Kidney epithelial cell (primary cell): ENCODE results near the gene APP. TPM values are rescaled to one million over a fixed set of nuclear protein-coding genes. Genes with fewer than 3 reads are reported as not detected.
"Not testable (repeated sequence)": the region's sequence is repeated elsewhere in the genome, so short reads cannot be mapped to it uniquely, and the experiment has no call there.

Source experiments
- DNase-seq: peaks from one replicate; pipeline ENCODE4 v3.0.0-alpha.2; 2010; ENCODE audit warnings: low read depth
- H3K27me3 ChIP-seq: 2 replicates; pipeline ENCODE4 v1.6.0; 2011; ENCODE audit warnings: low read length; ENCODE audit not compliant: control insufficient read depth, insufficient read depth
- H3K36me3 ChIP-seq: 2 replicates; pipeline ENCODE4 v1.5.1; 2011; ENCODE audit warnings: low read length; ENCODE audit not compliant: control insufficient read depth, insufficient read depth
- H3K4me3 ChIP-seq: 2 replicates; pipeline ENCODE4 v1.5.1; 2011; ENCODE audit warnings: low read depth, mild to moderate bottlenecking, control low read depth, low read length
- total RNA-seq: library from RNA; depleted of rRNA; stranded (reverse); fragments of >200 nt; gene quantifications from 2 replicates; pipeline ENCODE4 v1.2.3, GENCODE V29; 2015
- TF ChIP-seq, protein P1 (sequence below): IDR thresholded peaks from 2 replicates; pipeline ENCODE4 v1.5.1; 2011; ENCODE audit warnings: mild to moderate bottlenecking, moderate library complexity, low read length, control low read depth, inconsistent platforms; ENCODE audit not compliant: insufficient read depth, poor library complexity, severe bottlenecking

Gene APP
- total RNA-seq, 1 donor from 2014 or later, result 624 TPM

DNA sequence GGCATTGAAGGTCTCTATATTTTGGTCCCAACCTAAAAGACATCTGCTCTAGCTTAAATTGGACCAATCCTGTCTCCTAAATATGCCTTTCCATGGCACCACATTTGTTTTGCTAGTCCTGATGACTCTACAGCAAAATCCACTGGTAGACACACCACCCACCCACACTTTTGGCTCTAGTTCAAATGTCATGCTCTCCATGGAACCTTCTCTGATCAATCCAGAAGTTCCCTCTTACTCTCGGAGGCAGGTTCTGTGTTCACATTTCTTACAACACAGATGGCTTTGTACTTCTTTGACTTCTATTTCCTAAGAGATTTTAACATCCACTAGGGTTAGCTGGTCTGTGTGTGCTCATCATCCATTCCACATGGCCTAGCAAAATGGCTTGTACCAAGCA lies 151.3 kb downstream of the APP start:
- TF ChIP-seq, protein P1, sequence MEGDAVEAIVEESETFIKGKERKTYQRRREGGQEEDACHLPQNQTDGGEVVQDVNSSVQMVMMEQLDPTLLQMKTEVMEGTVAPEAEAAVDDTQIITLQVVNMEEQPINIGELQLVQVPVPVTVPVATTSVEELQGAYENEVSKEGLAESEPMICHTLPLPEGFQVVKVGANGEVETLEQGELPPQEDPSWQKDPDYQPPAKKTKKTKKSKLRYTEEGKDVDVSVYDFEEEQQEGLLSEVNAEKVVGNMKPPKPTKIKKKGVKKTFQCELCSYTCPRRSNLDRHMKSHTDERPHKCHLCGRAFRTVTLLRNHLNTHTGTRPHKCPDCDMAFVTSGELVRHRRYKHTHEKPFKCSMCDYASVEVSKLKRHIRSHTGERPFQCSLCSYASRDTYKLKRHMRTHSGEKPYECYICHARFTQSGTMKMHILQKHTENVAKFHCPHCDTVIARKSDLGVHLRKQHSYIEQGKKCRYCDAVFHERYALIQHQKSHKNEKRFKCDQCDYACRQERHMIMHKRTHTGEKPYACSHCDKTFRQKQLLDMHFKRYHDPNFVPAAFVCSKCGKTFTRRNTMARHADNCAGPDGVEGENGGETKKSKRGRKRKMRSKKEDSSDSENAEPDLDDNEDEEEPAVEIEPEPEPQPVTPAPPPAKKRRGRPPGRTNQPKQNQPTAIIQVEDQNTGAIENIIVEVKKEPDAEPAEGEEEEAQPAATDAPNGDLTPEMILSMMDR, result no peak
- no peak overlapping the region for H3K4me3 ChIP-seq
- no peak for DNase-seq
- H3K36me3 ChIP-seq, result peaks cover 2% of the 10 kb centered on the region
- no peaks in the 10 kb centered on the region for H3K27me3 ChIP-seq

DNA sequence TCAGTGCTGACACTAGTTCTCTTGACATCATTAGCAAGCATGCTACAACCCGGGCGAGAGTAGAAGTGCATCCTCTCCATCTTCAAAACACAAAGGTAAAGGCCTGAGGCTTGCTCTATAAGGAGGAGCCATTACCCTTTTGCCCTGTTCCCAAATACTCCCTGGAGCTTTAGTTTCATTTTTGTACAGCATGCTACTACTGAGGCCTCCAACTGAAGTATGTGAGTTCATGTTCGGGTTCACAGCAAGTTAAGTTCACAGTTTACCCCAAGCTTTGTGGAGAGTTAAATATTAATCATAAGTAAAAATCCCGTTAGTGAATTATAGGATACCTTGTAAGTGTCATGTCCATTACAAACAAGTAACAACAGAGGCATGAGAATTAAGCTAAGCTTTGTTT lies 156.6 kb downstream of the APP start:
- no peaks in the 10 kb centered on the region for H3K36me3 ChIP-seq
- TF ChIP-seq, protein P1, result no peak
- no peak overlapping the region for H3K4me3 ChIP-seq
- no peak for DNase-seq
- no peaks in the 10 kb centered on the region for H3K27me3 ChIP-seq

DNA sequence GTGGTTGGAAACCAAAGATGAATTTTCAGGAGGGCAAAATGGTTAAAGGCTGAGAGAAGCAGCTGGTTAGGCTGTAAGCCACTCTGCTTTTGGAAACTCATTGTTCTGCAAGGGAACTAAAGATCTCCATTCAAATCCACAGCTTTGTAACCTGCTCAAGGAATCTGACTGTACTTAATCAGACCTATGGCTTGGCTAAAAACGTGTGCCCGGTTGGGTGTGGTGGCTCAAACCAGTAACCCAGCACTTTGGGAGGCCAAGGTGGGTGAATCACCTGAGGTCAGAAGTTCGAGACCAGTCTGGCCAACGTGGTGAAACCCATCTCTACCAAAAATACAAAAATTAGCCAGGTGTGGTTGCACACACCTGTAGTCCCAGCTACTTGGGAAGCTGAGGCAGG lies 158.1 kb downstream of the APP start:
- not testable (repeated sequence) for DNase-seq, H3K4me3 ChIP-seq, H3K36me3 ChIP-seq, H3K27me3 ChIP-seq

DNA sequence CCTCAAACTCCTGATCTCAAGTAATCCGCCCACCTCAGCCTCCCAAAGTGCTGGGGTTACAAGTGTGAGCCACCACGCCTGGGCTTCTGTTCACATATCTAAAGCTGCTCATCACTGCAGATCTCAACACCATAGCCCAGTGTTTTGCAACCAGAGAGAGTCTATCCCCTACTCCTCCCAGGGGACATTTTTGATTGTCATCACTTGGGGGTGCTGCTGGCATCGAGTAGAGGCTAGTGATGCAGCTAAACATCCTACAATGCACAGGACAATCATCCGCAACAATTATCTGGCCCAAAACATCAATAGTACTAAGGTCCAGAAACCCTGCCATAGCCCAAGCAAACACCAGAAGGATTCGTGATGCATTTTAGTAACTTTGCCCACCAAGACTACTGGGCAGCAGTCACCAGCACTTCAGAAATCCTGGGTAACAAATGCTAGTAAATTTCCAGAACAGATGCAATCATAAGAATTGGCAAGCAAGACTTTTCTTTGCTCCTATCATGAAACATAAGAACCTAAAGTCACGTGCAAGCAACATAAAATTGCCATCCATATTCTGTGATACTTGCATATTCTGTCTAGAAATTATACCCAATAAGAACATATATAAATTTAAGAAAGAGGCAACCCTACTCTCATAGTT lies 159.2 kb downstream of the APP start:
- no peak overlapping the region for H3K4me3 ChIP-seq
- DNase-seq, result no peak
- TF ChIP-seq, protein P1, result no peak
- H3K27me3 ChIP-seq, result no peaks in the 10 kb centered on the region
- H3K36me3 ChIP-seq, result no peaks in the 10 kb centered on the region

DNA sequence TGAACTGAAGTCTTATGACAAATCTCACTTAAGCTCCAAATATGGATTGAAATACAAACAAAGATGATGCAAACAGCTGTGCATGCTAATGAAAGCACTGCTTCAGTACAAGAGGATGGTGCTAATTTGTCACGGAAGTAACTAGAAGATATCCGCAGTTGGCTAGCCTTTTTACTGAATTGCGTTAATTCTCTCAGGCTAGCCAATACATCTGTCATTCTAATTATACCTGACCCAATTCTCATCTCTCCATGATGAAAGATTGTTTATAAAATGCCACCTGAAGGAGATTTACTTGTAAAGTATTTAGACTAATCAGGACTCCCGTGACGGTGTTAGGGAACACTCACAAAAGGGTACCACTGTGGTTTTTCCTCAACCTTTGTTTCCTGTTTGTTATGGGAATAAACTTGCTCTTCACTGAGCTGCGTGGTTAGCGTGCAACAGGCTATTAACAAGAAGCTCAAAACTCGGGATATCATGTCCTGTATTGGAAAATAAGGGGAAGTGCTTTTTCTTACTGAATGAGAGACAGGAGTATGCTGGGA lies 162.5 kb downstream of the APP start:
- Histone ChIP-seq H3K36me3 (no peaks in the 10 kb centered on the region), H3K27me3 (no peaks in the 10 kb centered on the region), H3K4me3 (no peak overlapping the region)
- TF ChIP-seq, protein P1, result no peak
- DNase-seq, result no peak

DNA sequence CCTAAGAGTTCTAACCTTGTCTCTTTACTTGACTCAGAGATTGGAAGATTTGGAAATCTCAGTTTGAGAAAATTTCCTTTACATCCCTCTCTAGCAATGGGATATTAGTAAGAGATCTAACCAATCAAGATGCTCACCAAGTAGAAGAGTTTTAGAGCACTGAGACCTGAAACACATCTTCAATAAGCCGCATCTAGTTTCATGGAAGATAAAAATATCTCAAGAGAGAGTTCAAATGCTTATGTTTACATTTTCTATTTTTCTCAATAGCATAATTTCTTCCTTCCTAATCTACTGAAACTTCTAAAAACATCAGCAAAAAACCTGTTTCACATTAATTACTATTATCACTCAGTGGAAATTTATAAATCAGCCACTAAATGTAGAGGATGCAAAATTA lies 165.1 kb downstream of the APP start:
- TF ChIP-seq, protein P1, result no peak
- Histone ChIP-seq H3K36me3 (no peaks in the 10 kb centered on the region), H3K4me3 (no peak overlapping the region), H3K27me3 (no peaks in the 10 kb centered on the region)
- no peak for DNase-seq
